ENCODE measurements around the gene STARD7.
A peak's percentile ranks its signal among the peaks of the same experiment; 100 is the strongest.

STARD7 gene

DNA sequence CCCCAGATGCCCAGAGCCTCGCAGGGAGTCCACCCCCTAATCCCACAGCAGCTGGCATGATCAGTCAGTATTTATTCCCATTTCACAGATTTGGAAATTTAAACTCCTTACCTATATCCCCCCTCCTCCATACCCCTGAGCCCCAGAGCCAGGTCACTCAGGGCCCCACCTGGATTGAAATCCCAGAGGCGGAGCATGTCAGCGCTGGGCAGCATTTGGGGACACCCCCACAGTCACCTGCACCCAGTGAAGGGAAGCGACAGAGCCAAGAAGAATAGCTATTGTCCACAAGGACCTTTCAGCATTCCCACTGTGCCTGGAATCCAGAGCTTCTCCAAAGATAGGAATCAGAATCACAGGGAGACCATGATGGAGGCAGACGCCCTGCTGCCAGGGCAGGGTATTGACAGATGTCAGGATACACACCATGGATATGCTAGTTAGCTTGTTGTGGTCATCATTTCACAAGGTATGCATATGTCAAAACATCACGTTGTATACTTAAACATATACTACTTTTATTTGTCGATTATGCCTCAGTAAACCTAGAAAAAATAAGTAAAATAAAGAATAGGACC, 69.4 kb downstream of the STARD7 start:
- CTCF ChIA-PET, result interaction anchor here (0.6 to 10.0 kb wide), 19 partner anchors 9 to 1094 kb away, joined by 3 to 142 read pairs (median 4); partner anchors contain the start of genes CIAO1 and TMEM127
- TF ChIP-seq ZNF610 (tag by site-specific recombination; IDR thresholded peaks at IDR 0.05; ENCODE audit: borderline replicate concordance) (no peak), ZBTB1 (tag by site-specific recombination; IDR thresholded peaks at IDR 0.05) (no peak), WT1 (tag by site-specific recombination; IDR thresholded peaks at IDR 0.05) (no peak), ZNF140 (tag by site-specific recombination; IDR thresholded peaks at IDR 0.05) (no peak), ZNF624 (tag by site-specific recombination; IDR thresholded peaks at IDR 0.05) (no peak), ZNF701 (tag by site-specific recombination; IDR thresholded peaks at IDR 0.05) (no peak), SP2 (tag by site-specific recombination; IDR thresholded peaks at IDR 0.05) (no peak), ZNF138 (tag by site-specific recombination; IDR thresholded peaks at IDR 0.05; ENCODE audit: borderline replicate concordance) (no peak), ZNF785 (tag by site-specific recombination; IDR thresholded peaks at IDR 0.05) (no peak), ZNF768 (tag by site-specific recombination; IDR thresholded peaks at IDR 0.05) (no peak), ZNF707 (tag by site-specific recombination; IDR thresholded peaks at IDR 0.05) (no peak), ZNF843 (tag by site-specific recombination; IDR thresholded peaks at IDR 0.05) (no peak)
- TF ChIP-seq, protein P1, sequence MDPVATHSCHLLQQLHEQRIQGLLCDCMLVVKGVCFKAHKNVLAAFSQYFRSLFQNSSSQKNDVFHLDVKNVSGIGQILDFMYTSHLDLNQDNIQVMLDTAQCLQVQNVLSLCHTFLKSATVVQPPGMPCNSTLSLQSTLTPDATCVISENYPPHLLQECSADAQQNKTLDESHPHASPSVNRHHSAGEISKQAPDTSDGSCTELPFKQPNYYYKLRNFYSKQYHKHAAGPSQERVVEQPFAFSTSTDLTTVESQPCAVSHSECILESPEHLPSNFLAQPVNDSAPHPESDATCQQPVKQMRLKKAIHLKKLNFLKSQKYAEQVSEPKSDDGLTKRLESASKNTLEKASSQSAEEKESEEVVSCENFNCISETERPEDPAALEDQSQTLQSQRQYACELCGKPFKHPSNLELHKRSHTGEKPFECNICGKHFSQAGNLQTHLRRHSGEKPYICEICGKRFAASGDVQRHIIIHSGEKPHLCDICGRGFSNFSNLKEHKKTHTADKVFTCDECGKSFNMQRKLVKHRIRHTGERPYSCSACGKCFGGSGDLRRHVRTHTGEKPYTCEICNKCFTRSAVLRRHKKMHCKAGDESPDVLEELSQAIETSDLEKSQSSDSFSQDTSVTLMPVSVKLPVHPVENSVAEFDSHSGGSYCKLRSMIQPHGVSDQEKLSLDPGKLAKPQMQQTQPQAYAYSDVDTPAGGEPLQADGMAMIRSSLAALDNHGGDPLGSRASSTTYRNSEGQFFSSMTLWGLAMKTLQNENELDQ (tag by site-specific recombination; IDR thresholded peaks at IDR 0.05; ENCODE audit: low read depth), result no peak
- Histone ChIP-seq H3K4me1 (ENCODE audit: control insufficient read depth, insufficient read depth, low read length) (no peaks in the 10 kb centered on the region), H3K9me3 (ENCODE audit: control insufficient read depth, insufficient read depth, low read depth, low read length) (no peaks in the 10 kb centered on the region), H3K4me3 (ENCODE audit: low read depth, low read length) (no peak overlapping the region), H3K36me3 (ENCODE audit: control insufficient read depth in 2 of 2, insufficient read depth in 1 of 2, low read length in 2 of 2) (no peaks in the 10 kb centered on the region), H3K27ac (ENCODE audit: extremely low read depth, low read depth, low read length) (no peak overlapping the region)
- POLR2A ChIA-PET, result interaction anchor here (1.0 to 2.2 kb wide), 3 partner anchors 22 to 125 kb away, joined by 3 to 8 read pairs (median 3); no protein-coding TSS in a partner anchor

DNA sequence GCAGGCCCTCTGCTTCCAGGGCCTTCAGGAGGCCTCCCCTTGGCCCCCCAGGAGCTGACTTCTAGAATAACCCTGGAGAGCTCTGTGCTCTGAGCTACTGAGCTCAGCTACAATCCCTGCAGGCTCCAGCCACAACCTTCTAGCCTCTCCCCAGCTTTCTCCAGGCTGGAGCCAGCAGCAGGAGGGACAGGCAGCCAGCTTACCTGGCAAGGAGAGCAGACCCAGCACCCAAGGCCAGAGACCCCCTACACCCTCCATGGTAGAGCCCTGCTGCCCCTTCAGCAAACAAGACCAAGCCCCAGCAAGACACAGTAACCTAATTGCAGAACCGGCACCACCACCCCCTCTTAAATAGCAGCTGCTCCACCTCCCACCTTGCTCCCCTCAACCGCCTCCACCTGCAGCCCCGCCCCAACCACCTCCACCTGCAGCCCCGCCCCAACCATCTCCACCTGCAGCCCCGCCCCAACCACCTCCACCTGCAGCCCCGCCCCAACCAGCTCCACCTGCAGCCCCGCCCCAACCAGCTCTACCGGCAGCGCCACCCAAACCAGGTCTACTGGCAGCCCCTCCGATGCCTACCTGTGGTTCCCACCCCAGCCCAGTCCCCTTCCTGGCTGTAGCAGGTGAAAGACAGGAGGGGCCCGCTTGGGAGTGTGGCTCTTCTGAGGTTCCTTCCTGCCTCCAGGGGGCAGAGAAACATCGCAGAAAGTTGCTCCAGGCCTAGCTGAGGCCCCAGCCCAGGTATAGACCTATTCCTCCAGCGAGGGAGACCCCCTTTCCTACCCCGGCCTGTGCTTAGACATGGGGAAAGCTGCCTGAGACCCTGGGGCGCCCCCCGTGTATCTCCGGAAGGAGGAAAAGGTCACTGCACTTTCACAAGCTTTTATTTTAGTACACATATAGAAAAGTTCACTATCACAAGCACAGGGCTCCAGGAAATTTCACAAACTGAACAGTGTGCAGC, 70.2 kb downstream of the STARD7 start, which contains the start of gene ASTL:
Gene ASTL, minus strand, starts transcription at position 324 of the 967 bp plus-strand sequence. Its CDS starts 66 bp downstream, at position 258.
- no peaks in the 10 kb centered on the region for H3K36me3 ChIP-seq (ENCODE audit: control insufficient read depth in 2 of 2, insufficient read depth in 1 of 2, low read length in 2 of 2)
- POLR2A ChIA-PET, result interaction anchor here (1.0 to 2.2 kb wide), 3 partner anchors 21 to 126 kb away, joined by 3 to 8 read pairs (median 3); no protein-coding TSS in a partner anchor
- no peak within 1 kb of the TSS for H3K4me3 ChIP-seq (ENCODE audit: low read depth, low read length)
- peak; percentile 44; the same call in 1 of the 2 replicates for TF ChIP-seq KLF8 (tag by site-specific recombination; IDR thresholded peaks at IDR 0.05)
- no peak for TF ChIP-seq ZBTB48 (tag by site-specific recombination; IDR thresholded peaks at IDR 0.05)
- no peak for TF ChIP-seq ZNF112 (tag by site-specific recombination; IDR thresholded peaks at IDR 0.05)
- TF ChIP-seq ZNF433 (tag by site-specific recombination; IDR thresholded peaks at IDR 0.05; ENCODE audit: low read depth), result no peak
- TF ChIP-seq TRIM28 (IDR thresholded peaks at IDR 0.05; ENCODE audit: borderline replicate concordance, low read length), result no peak
- TF ChIP-seq ZNF394 (tag by site-specific recombination; IDR thresholded peaks at IDR 0.05; ENCODE audit: borderline replicate concordance), result no peak
- no peak for TF ChIP-seq ZNF654 (tag by site-specific recombination; IDR thresholded peaks at IDR 0.05; ENCODE audit: low read depth)
- TF ChIP-seq, protein P2, sequence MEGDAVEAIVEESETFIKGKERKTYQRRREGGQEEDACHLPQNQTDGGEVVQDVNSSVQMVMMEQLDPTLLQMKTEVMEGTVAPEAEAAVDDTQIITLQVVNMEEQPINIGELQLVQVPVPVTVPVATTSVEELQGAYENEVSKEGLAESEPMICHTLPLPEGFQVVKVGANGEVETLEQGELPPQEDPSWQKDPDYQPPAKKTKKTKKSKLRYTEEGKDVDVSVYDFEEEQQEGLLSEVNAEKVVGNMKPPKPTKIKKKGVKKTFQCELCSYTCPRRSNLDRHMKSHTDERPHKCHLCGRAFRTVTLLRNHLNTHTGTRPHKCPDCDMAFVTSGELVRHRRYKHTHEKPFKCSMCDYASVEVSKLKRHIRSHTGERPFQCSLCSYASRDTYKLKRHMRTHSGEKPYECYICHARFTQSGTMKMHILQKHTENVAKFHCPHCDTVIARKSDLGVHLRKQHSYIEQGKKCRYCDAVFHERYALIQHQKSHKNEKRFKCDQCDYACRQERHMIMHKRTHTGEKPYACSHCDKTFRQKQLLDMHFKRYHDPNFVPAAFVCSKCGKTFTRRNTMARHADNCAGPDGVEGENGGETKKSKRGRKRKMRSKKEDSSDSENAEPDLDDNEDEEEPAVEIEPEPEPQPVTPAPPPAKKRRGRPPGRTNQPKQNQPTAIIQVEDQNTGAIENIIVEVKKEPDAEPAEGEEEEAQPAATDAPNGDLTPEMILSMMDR (tag by site-specific recombination; IDR thresholded peaks at IDR 0.05), result 0 out of 2 replicates have a peak, but pooled peaks have one; percentile 17
- no peaks in the 10 kb centered on the region for H3K4me1 ChIP-seq (ENCODE audit: control insufficient read depth, insufficient read depth, low read length)
- H3K9me3 ChIP-seq (ENCODE audit: control insufficient read depth, insufficient read depth, low read depth, low read length), result no peaks in the 10 kb centered on the region
- CTCF ChIA-PET, result interaction anchor here (0.6 to 10.0 kb wide), 21 partner anchors 8 to 1094 kb away, joined by 3 to 142 read pairs (median 4); partner anchors contain the start of genes CIAO1 and TMEM127
- no peak within 1 kb of the TSS for H3K27ac ChIP-seq (ENCODE audit: extremely low read depth, low read depth, low read length)

All from HEK293 (cell line).